ENCODE data around the gene PUDP.
"Not testable (repeated sequence)": the region's sequence is repeated elsewhere in the genome, so short reads cannot be mapped to it uniquely, and the experiment has no call there.

PUDP gene

GRCh38 chrX:7147978-7148854 lies at the start of gene PUDP:
PUDP (minus strand) TSS chrX:7148153; CDS start chrX:7148113, 40 bp downstream.
- peak; percentile 76 for DNase-seq

DNA sequence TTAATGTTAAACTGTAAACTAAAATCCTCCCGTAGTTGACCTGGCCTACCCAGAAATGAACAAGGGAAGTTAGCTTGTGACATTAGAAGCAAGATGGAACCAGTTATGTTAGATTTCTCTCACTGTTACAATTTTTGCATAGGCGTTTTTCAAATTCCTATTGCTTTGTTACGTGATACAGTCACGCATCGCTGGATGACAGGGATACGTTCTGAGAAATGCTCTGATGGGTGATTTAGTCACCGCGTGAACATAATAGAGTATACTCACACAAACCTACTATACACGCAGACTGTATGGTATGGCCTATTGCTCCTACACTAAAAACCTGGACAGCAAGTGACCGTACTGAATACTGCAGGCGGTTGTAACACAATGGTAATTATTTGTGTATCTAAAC lies 46.7 kb upstream of the PUDP start:
- DNase-seq = no peak

GRCh38 chrX:7192871-7193270 lies 44.9 kb upstream of the PUDP start:
- no peak for DNase-seq

DNA sequence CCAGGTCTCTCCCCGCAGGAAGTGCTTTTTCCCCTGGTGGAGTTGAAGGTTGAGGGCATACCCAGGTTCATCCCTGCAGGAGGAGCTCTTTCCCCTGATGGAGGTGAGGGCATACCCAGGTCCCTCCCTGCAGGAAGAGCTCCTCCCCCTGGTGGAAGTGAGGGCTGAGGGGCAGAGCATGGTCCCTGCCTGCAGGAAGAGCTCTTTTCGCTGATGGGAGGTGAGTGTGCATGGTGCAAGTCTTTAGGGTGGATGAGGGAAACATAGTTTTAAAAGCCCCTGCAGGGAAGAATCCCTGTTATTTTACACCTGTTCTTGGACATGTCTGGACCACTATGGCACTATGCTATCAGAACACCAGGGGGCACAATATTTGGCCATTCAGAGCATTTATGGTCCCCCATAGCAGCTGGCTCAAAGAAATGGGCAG lies 43.7 kb upstream of the PUDP start:
- no peak for DNase-seq

DNA sequence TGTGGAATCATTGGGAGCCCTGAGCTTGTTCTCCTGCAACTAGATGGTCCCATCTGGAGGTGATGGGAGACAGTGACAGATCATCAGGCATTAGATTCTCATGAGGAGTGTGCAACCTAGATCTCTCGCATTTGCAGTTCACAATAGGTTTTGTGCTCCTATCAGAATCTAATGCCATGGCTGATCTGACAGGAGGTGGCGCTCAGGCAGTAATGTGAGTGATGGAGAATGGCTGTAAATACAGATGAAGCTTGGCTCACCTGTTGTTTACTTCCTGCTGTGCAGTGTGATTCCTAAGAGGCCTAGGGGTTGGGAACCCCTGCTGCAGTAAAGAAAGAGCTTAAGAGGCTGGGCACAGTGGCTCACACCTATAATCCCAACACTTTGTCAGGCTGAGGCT lies 42.2 kb upstream of the PUDP start:
- DNase-seq = no peak

DNA sequence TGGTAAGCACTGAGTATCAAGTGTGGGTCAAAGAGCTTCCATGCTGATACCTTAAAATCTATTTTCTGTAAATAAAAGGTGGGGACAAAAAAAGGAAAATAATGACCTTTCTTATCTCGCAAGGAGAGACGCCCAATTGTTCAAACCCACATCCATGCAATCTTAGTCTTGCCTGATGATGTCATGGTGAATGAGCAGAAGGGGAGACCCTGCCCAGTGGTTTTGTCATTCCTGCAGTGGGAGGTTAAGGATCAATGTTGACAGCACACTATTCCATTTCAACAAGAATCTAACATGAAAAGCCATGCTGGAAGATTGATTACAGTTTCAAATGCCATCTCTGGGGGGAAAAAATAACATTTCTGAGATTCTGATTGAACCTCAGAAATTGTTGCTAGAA lies 40.7 kb upstream of the PUDP start:
- DNase-seq = no peak

DNA sequence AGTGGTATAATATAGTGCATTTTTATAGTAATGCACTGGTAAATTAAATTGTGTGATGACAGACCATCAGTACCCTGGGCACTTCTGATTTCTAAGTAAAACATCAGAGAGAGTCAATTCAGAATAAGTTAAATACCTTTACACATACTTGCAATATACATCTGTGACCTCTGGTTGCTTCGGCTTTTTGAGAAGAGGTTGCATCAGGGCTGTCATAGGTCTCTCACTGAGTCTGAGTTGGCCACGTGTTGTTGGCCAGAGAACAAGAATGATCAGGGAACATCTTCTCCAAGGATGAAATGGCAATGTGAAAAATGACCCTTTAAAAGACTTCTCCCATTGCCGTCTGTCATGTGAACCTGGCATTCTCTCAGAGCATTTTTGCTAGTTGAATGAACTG lies 36.9 kb upstream of the PUDP start:
- no peak for DNase-seq

DNA sequence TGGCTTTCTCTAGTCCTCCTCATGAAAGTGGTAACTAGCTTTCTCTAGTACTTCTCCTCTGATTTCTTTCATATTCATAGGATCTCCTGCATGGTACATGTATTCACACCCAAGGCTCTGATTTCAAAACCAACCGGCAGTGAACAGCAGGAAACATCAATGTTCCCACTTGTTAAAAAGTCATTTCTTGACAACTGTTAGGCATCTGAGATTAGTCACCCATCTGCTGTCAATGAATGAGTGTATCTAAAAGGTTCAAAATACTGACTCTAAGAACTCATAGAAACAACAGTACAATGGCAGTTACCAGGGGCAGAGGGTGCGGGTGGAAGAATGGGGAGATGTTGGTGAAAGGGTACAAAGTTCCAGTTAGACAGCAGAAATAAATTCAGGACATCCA lies 31.5 kb upstream of the PUDP start:
- DNase-seq = no peak

DNA sequence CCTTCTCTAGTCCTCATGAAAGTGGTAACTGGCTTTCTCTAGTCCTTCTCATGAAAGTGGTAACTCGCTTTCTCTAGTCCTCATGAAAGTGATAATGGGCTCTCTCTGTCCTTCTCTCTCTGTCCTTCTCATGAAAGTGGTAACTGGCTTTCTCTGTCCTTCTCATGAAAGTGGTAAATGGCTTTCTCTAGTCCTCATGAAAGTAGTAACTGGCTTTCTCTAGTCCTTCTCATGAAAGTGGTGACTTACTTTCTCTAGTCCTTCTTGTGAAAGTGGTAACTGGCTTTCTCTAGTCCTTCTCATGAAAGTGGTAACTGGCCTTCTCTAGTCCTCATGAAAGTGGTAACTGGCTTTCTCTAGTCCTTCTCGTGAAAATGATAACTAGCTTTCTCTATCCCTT lies 30.9 kb upstream of the PUDP start:
- not testable (repeated sequence) for DNase-seq

- no peak for DNase-seq
Observed at GRCh38 chrX:7170898-7171297, 22.9 kb upstream of the PUDP start.

DNA sequence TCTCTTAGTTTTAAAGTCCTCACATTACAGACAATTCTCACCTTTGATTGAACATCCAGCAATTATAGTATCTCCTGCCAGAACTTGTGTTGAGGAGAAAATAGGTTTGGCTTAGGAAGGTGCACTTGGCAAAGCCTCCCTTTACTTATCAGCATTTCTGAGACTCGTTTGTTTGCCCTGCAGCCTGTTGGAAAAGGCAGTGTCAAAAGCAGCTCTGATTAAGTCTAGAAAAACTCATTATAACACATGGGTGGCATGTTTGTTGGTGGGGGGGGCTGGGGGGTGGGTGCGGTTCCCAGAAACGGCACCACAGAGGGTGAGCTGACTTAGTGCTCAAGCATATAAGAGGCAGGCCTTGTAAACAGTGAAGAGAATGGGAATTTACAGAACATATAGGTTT lies 21.7 kb upstream of the PUDP start:
- DNase-seq = no peak

DNA sequence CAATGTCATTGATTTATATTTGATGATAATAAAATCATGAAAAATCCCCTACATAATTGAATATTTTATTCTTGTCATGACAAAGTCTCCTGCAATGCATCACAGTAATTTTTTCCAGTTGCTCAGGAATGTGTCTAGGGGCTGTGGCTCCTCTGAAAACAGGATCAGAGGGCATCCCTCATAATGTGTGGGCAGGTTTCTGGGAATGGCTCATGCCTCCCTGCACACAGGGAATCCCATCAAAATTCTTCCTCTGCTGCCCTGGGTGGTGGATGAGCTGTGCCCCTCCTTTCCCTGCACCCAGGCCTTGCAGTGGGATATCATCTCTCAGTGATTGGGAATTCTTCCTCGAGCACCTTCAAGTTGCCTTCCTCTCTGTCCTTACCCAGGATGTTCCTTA lies 20.4 kb upstream of the PUDP start:
- no peak for DNase-seq

- DNase-seq = no peak
Observed at GRCh38 chrX:7164174-7164573, 16.2 kb upstream of the PUDP start.

DNA sequence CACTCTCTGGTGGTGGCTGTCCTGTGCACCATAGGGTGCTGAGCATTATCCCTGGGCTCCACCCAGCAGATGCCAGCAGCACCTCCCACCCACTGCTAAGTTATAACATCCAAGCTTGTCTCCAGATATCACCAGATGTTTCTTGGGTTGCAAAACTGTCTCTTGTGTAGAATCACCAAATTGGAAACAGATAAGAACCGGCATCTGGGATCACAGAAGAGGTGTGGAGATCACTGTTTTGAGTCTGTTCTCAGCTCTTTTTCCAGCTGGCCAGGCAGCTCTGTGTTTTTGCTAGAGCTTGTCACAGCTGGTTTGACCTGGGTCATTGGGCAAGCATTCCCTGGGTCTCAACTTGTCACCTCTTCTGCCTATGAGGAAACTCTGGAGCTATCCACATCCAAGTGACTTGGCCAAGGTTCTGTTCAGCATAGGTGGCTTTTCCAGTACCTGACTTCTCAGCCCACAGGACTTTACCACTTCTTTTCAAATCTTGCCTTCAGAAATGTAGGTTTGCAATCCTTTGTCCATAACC lies 15.3 kb upstream of the PUDP start:
- no peak for DNase-seq

GRCh38 chrX:7159149-7159861 lies 11.4 kb upstream of the PUDP start:
- DNase-seq = no peak

GRCh38 chrX:7158468-7158990 lies 10.6 kb upstream of the PUDP start:
- DNase-seq = no peak

DNA sequence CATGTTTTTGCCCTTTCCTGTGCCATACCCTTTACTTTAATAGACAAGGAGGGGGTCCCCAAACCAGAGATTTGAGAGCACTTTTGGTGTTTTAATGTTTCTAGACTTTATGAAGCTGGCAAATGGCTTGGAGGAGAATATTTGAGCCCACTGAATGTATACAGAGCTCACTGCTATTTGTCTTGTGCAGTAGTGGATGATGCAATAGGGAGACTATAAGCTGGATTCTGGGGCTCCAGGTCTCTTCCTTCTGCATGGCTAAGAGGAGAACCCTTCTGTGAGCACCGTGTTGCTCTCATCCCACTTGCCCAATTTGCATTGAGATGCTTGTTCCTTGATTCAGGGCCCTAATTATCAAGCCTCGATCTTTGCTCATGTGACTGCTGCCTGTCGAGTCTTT lies 8.9 kb upstream of the PUDP start:
- DNase-seq = no peak

DNA sequence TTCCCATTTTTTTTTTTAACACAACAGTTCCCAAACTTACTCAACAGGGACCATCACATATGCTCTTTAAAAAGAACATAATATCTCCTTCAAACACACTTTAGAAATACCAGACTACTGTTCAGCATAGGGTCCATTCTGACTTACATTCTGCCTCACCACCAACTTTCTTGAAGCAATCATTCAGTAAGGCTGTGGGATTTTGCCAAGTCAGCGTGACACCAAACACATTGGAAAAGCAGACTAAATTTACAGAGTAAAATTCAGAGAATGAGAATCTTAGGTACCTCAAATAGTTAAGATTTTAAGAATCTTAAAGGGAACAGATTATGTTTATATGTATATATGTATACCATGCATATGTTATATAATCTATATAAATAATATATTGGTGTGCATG lies 7.2 kb upstream of the PUDP start:
- no peak for DNase-seq

GRCh38 chrX:7154041-7154597 lies 6.2 kb upstream of the PUDP start:
- DNase-seq = no peak

DNA sequence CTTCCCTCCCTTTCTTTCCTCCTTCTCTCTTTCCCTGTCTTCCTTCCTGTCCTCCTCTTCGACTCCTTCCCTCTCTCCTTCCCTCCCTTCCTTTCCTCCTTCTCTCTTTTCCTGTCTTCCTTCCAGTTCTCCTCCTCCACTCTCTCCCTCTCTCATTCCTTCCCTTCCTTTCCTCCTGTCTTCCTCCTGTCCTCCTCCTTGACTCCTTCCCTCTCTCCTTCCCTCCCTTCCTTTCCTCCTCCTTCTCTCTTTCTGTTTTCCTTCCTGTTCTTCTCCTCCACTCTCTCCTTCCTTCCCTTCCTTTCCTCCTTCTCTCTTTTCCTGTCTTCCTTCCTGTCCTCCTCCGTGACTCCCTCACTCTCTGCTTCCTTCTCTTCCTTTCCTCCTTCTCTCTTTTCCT lies 5.3 kb upstream of the PUDP start:
- DNase-seq = no peak

- DNase-seq = no peak
Observed at GRCh38 chrX:7149411-7149810, 1.5 kb upstream of the PUDP start.

DNA sequence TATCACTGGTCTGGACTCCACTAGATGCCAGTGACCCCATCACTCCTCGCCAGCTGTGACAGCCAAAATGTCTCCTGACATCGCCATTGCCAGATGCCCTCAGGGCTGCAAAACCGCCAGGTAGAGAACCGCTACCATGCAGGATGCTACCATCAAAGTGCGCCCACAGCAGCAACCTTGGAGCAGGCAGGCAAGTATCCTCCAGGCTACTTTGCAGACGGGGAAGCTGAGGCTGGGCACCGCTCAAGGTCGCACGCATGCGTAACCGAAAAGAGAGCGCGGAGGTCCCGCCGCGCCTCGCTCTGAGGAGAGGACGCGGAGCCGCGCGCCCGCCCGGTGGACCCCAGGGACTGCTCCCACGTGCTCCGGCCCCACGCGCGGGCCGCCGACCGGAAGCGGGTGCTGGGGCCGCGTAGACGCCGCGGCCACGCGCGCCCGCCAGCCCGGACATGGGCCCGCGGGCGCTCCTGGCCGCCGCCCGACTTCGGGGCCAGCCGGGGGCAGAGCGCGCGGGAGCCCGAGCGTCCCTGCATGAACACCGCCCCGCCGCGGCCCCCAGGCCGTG lies 458 bp downstream of the PUDP start, which contains the start of gene STS:
TSS of gene STS (plus strand) at position 300 of the 565 bp plus-strand sequence. CDS start 105,488 bp downstream, outside the sequence.
- DNase-seq = peak; percentile 12

Measured in NCI-H1436 (cell line).